GM18907 (cell line): ENCODE measurements around the gene SDK1.

Experiments
- ATAC-seq: cut with Tn5 transposase; IDR thresholded peaks from one replicate; pipeline ENCODE4 v1.9.1; 2021; ENCODE audit warnings: mild to moderate bottlenecking, moderate library complexity; ENCODE audit not compliant: unreplicated experiment

Gene SDK1

GRCh38 chr7:4025694-4026615 is 724.9 kb downstream of the SDK1 start:
- no peak for ATAC-seq

- no peak for ATAC-seq
These were observed 726.0 kb downstream of the SDK1 start for GRCh38 chr7:4026941-4027486.

GRCh38 chr7:4028221-4028620 is 727.2 kb downstream of the SDK1 start:
- no peak for ATAC-seq

- ATAC-seq = no peak
These were observed 728.9 kb downstream of the SDK1 start for GRCh38 chr7:4029941-4030340.

GRCh38 chr7:4030346-4030950 is 729.4 kb downstream of the SDK1 start:
- ATAC-seq = no peak

GRCh38 chr7:4033996-4034395 is 732.9 kb downstream of the SDK1 start:
- ATAC-seq = no peak

GRCh38 chr7:4037308-4037707 is 736.3 kb downstream of the SDK1 start:
- ATAC-seq = no peak

GRCh38 chr7:4037877-4038276 is 736.8 kb downstream of the SDK1 start:
- no peak for ATAC-seq

GRCh38 chr7:4040109-4040928 is 739.3 kb downstream of the SDK1 start:
- ATAC-seq = no peak

GRCh38 chr7:4042402-4043045 is 741.5 kb downstream of the SDK1 start:
- no peak for ATAC-seq

GRCh38 chr7:4043988-4044387 is 742.9 kb downstream of the SDK1 start:
- ATAC-seq = no peak

- ATAC-seq = no peak
These were observed 744.4 kb downstream of the SDK1 start for GRCh38 chr7:4045450-4045849.

- ATAC-seq = no peak
These were observed 744.9 kb downstream of the SDK1 start for GRCh38 chr7:4045975-4046374.

- no peak for ATAC-seq
These were observed 747.3 kb downstream of the SDK1 start for GRCh38 chr7:4048336-4048735.

GRCh38 chr7:4049202-4049601 is 748.1 kb downstream of the SDK1 start:
- no peak for ATAC-seq

GRCh38 chr7:4050126-4050660 is 749.1 kb downstream of the SDK1 start:
- ATAC-seq = no peak

- no peak for ATAC-seq
These were observed 750.6 kb downstream of the SDK1 start for GRCh38 chr7:4051696-4052095.

- ATAC-seq = no peak
These were observed 751.1 kb downstream of the SDK1 start for GRCh38 chr7:4052130-4052529.

- no peak for ATAC-seq
These were observed 753.1 kb downstream of the SDK1 start for GRCh38 chr7:4054158-4054557.

GRCh38 chr7:4056552-4057288 is 755.7 kb downstream of the SDK1 start:
- ATAC-seq = no peak
